ENCODE measurements around the gene SH3BP2.

- TF ChIP-seq EZH2 (IDR thresholded peaks at IDR 0.05) (no peak), POLR2AphosphoS5 (IDR thresholded peaks at IDR 0.05; ENCODE audit: borderline replicate concordance, low read depth, low read length) (no peak), FOXP2 (optimal IDR thresholded peaks at IDR 0.05; ENCODE audit: control extremely low read depth, extremely low read length, insufficient read depth) (no peak)
Observed at GRCh38 chr4:2832981-2833670, 40.2 kb downstream of the SH3BP2 start.
